ENCODE data around the gene USH1C.

Gene USH1C

DNA sequence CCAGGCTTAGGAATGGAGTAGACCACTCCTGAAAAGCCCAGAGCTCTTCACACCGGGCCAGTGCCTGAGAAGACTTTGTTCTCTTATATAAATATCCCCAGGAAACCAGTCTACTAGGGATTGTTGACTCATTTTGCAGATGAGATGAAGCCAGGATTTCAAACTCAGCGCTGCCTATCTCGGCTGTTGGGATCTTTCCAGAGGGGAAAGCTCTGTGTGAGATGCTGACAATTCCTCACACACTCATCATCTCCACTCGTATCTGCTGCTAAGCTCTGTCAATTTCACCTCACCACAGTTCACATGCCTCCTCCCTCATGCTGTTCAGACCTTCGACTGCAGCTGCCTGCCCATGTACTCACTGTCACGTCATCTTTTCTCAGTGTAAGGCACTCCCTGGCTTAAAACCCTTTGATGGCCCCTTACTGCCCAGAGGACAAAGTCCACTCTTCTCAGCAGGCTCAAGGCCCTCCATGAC lies 12.5 kb downstream of the USH1C start:
- no peak for DNase-seq
- in situ Hi-C loops (cut with HindIII; ENCODE audit: low pct_ligation_motif_present, low pct_unique_long_range_greater_than_20kb, low sequenced_read_pairs), result no loop called here

DNA sequence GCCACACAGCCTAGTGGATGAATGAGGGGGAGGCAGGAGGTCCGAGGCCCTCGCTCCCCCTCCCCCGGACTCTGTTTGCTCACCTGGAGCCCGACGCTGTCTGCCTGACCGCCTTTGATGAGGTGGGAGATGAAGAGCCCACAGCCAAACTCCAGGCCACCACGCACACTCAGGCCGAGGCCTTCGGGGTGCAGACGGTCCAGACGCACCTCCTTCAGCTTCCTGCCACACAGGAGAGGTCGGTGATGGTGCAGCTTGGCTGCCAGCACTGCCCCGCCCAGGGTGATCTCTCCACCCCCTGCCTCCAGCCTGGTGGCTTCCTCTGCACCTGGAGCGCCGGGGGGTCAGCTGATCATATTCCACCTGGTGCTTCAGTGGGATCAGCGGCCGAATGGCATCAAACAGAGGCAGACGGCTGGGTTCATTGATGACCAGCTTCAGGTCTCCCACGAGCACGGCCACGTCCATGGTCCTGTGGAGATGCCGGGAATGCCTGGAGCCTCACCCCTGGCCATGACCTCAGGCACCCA lies 13.1 kb downstream of the USH1C start:
- in situ Hi-C loops (cut with HindIII; ENCODE audit: low pct_ligation_motif_present, low pct_unique_long_range_greater_than_20kb, low sequenced_read_pairs), result no loop called here
- DNase-seq, result no peak

DNA sequence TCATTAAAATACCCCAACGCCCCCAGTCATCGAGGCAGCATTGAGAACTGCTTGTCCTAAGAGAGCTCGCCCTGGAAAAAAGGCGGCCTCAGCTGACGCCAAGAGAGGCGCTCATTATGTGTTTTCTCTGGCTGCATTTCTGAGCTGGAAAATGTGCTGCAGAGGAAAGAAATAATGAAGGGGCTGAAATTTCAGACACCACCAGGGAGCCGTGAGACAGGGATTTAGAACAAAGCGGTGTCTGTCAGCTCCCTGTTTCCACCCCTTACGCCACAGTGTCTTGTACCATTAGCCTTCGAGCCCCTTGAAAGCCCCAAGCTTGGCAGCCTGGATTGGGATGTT lies 14.4 kb downstream of the USH1C start:
- no peak for DNase-seq
- in situ Hi-C loops (cut with HindIII; ENCODE audit: low pct_ligation_motif_present, low pct_unique_long_range_greater_than_20kb, low sequenced_read_pairs), result no loop called here

DNA sequence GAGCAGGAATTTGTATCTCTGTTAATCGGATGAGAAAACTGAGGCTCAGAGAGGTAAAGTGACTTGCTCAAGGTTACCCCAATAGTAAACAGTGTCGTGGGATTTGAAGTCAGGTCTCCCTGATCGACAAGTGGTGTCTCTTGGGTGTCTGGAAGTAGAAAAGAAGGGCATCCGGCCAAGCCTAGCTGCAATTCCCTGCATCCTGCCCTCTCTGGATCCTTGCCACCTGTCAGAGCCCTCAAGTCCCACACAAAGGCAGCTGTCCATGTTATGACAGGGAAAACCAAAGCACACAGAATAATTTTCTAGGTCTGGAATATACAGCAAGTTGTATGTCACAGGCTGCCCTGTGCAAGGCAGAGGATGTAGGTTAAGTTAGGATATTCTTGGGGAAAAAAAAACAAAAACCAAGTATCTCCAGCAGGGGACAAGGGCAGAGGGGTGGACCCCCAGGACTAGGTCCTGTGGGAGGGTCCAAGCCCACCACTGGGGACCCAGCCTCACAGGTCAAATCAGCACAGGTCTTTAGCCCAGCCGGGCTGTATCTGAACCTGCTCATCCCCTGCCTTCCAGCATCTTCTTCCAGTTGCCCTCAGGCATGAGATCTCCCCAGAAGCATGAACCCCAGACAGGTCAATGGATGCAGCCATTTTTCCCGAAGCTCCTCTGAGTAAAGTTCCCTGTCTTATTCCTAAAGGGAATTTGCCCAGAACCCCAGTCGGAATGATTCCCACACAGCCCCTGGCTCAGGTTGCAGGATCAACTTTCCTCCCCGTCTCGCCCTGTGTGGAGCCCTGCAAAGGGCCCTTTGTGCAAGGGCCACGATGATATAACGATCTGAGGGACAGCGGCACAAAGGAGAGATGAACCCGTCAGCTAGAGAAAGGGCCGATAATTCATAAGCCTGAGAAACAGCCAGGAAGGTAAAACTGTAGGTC lies 15.0 kb downstream of the USH1C start:
- in situ Hi-C loops (cut with HindIII; ENCODE audit: low pct_ligation_motif_present, low pct_unique_long_range_greater_than_20kb, low sequenced_read_pairs), result no loop called here
- no peak for DNase-seq

DNA sequence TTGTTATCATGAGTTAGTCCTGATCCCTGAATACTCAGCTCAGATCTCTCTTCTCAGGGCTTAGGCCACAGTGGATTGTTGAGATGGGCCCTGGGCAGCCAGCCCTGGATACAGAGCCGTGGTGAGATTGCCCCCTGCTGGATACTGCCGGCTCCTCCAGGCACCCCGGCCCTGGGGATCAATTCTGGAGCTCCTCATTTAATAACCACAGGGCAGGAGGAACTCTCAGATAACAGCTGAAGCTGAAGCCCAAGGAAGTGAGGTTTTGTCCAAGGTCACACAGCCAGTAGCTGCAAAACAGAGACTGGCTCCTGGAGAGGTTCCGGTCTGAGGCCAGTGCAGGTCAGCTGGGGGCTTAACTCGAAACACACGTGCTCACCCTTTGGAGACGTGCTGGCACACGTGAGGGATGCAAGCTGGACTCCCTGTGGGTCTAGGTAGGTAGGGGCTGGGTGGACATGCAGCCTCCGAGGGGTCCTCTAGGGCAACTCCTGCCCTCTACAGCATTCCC lies 16.0 kb downstream of the USH1C start:
- peak; percentile 39 for DNase-seq
- in situ Hi-C loops (cut with HindIII; ENCODE audit: low pct_ligation_motif_present, low pct_unique_long_range_greater_than_20kb, low sequenced_read_pairs), result no loop called here

DNA sequence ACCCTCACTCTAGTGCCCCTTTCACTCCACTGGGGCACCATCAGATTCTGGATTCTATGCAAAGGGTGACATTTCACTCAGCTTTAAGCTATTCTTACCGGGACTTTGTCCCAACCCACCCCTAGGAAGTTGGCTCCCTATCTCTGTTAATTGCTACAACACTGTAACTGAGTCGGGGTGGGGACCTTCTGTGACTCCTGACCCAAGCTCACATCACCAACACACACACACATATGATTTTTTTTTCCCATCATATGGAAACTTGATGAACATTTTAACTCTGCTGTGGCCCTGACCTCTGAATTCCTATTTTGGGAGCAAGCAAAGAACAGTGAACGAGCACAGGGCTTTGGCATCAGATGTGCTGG lies 16.6 kb downstream of the USH1C start:
- no peak for DNase-seq

DNA sequence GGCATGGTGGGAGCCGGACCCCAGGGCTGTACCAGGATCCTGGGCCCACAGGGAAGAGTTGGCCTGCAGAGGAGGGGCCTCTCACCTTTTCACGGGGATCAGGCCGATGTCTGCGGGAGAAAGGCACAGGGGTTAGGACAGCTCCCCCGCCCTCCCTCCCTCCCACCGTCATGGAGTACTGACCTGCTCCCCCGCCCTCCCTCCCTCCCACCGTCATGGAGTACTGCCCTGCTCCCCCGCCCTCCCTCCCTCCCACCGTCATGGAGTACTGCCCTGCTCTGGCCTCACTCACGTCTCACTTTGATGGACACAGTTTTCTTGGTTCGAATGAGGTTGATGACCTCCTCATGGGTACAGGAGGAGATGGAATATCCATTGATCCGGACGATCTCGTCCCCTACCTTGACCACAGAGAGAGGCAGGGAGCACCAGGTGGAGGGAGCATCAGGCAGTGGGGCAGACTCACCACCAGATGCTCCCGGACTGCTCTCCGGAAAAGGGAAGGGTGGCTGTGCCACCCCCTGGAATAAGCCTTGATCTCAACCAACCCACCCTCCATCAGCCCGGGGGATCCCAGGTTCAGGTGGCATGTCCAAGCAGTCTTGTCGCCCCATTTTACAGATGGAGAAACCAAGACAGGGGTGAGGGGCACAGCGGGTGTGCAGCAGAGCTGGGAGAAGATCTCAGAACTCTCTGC lies 17.1 kb downstream of the USH1C start:
- DNase-seq, result no peak
- in situ Hi-C loops (cut with HindIII; ENCODE audit: low pct_ligation_motif_present, low pct_unique_long_range_greater_than_20kb, low sequenced_read_pairs), result no loop called here

More for the DNA sequence above, 16.6 kb downstream of the USH1C start:
- in situ Hi-C loops (cut with HindIII; ENCODE audit: low pct_ligation_motif_present, low pct_unique_long_range_greater_than_20kb, low sequenced_read_pairs), result no loop called here

DNA sequence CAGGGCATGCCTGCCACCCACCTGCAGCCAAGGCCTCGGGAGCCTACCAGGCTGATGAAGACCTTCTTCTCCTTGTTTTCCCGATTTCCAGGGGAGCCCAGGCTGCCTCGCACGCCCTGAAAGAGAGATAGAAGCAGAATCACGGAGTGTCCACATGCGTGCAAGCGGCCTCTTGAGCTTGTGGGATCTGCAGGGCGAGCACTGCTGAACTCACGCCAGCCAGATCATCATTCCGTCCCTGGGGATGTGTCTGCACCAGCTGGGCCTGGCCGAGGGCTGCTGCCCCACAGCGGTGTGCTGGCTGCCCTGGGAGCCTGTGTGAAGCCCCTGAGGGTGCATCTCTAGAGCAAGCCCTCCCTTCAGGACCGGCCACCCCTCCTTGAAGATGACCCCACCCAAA lies 17.9 kb downstream of the USH1C start:
- DNase-seq, result no peak
- in situ Hi-C loops (cut with HindIII; ENCODE audit: low pct_ligation_motif_present, low pct_unique_long_range_greater_than_20kb, low sequenced_read_pairs), result no loop called here

DNA sequence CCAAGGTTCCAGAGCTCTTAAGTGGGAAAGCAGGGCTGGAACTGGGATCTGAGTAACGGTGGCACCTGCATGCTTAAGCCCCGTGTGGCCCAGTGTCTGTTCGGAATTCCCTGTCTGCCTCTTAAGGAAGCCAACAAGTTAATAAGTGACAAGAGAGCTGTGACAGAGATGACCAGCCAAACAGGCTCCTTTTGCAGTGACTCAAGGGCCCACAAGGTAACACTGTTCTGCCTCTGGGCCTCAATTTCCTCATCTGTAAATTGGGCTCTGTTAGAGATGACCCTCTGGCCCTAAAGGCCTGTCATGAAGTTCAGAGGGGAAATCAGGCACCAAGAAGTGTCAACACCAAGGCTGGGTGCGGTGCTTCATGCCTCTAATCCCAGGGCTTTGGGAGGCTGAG lies 18.6 kb downstream of the USH1C start:
- DNase-seq, result no peak
- in situ Hi-C loops (cut with HindIII; ENCODE audit: low pct_ligation_motif_present, low pct_unique_long_range_greater_than_20kb, low sequenced_read_pairs), result no loop called here

DNA sequence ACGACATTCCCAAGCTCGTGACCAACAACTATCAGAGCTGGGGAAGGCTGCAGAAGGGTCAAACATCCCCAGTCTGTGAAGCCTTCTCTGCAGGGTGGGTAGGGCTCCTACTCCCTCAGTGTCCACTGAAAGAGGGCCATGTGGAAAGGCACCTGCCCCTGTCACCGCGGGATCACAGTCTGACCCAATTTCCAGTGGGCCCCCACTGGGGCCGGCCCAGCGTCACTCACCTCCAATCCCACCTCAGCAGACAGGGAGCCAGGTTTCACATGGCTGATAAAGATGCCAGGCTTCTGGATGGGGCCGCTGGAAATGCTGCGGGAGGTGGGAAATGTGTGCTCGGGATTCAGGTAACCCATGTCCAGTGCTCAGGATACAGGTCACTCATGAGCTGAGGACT lies 20.0 kb downstream of the USH1C start:
- DNase-seq, result no peak
- in situ Hi-C loops (cut with HindIII; ENCODE audit: low pct_ligation_motif_present, low pct_unique_long_range_greater_than_20kb, low sequenced_read_pairs), result no loop called here

DNA sequence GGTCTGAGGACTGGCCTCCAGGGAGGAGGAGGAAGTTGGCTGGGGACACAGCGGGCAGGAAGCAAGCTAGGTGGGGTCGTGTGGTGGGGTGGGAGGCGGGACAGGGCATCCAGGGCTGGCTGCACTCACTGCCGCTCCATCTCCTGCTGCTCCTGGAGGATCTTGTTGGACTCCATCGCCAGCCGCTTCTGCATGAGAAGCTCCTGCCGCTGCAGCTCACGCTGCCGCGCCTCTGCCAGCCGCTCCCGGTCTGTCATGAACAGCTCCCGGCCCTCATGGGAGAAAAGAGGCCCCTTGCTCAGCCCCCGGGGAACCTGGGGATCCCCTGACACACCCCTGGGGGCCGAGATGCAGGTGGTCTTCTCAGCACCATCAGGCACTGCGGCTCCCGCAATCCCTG lies 21.6 kb downstream of the USH1C start:
- no peak for DNase-seq
- in situ Hi-C loops (cut with HindIII; ENCODE audit: low pct_ligation_motif_present, low pct_unique_long_range_greater_than_20kb, low sequenced_read_pairs), result no loop called here

DNA sequence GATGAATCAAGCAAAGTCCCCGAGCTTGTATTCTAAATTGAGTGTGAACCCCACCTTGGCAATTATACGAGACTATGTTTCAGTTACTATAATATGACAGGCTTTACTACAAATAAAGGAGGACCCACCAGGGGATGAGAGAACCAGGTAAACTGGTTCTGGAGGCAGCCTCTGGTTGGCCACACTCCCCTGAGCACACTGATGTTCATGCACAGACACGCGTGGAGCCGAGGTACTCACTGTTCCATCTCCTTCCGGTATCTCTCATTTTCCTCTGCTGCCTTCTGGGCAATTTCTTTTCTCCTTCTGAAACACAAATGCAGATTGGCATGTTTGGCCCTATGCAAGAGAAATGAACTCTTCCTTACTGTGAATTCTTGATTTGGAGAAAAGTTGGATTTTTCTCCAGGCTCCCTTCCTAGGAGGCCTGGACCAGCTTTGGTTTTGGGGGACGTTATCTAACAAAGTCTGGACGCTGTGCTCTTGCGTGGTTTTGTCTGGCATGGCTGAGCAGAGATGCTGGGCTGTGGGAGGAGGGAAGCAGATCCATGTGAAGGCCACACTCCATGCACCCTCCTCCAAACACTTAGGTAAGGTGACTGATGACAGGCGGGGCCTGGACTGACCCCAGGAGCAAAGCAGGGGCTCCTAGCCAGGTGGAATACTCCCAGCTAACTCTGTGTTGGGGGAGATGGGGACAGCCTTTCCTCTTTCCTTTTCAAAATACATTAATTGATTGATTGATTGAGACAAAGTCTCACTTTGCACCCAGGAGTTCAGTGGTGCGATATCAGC lies 22.9 kb downstream of the USH1C start:
- in situ Hi-C loops (cut with HindIII; ENCODE audit: low pct_ligation_motif_present, low pct_unique_long_range_greater_than_20kb, low sequenced_read_pairs), result no loop called here

DNA sequence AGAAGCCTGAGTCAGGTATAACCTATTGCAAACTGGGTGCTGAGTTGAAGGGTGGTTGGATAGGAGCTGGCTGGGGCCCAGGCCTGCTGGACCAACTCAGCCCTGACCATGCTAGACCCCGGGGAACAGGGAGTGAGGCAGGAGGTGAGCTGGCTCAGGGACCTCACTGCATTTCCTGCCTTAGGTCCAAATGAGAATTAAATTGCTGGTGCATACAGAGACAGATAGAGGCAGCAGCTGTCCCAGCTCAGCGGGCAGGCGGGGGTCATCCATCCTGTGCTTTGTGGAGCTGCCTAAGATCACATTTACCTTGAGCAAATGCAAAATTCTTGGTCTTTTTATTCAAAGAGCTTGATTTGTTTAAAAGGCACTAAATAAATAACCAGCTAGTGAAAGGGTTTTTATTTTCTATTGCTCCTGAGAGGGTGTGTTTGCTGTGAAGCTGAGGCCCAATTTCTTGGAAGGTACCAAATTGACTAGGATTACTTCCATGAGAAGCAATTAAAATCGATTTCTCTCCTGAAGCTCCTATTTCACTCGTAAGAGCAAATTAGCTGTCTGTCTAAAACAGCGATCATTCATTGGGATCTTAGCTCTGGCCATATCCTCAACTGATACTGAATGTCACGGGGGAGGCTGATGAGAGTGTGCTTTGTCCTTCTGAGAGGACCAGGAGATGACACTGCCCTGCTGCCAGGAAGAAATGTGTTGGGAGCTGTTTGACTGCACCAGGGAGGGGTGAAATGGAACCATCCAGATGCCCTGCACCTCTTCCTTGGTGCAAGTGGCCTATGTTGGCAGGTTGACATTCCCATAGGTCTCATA lies 24.9 kb downstream of the USH1C start:
- no peak for DNase-seq
- in situ Hi-C loops (cut with HindIII; ENCODE audit: low pct_ligation_motif_present, low pct_unique_long_range_greater_than_20kb, low sequenced_read_pairs), result no loop called here

More for the DNA sequence above, 22.9 kb downstream of the USH1C start:
- DNase-seq, result no peak

DNA sequence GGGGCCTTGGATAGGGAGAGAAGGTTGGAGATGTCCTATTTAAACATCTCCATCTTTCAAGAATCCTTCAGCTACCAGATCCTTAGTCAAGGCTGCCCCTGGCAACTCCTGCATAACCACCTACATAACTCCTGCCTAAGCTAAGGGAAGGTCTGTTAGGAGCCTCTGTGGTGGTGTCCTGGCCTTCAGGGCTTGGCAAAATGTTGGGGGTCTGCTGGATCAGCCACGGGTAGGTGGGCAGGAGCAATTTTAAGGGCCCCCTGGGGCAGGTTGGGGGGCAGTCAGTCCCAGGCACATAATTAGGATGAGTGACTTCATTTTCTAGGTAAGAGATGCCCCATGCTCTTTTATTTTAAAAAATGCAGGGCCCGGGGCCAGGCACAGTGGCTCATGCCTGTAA lies 25.9 kb downstream of the USH1C start:
- in situ Hi-C loops (cut with HindIII; ENCODE audit: low pct_ligation_motif_present, low pct_unique_long_range_greater_than_20kb, low sequenced_read_pairs), result no loop called here

DNA sequence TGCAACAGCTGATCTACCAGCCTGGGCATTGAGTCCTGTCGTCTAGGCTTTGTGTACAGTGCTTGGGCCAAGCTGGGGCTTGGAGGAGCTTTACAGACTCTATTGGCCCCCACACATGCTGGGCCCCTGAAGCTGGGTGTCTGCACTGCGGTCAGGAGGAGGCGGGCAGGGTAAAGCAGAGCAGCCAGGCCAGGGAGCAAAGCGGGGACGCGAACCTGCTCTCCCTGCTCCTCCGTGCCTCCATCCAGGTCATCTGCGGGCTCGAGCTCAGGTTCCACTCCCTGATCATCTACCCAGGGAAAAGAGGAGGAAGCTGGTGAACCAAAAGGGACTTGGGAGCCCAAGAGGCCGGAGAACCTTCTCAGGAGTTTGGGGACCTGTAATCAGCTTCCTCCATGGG lies 27.0 kb downstream of the USH1C start:
- in situ Hi-C loops (cut with HindIII; ENCODE audit: low pct_ligation_motif_present, low pct_unique_long_range_greater_than_20kb, low sequenced_read_pairs), result no loop called here

More for the DNA sequence above, 25.9 kb downstream of the USH1C start:
- DNase-seq, result no peak

DNA sequence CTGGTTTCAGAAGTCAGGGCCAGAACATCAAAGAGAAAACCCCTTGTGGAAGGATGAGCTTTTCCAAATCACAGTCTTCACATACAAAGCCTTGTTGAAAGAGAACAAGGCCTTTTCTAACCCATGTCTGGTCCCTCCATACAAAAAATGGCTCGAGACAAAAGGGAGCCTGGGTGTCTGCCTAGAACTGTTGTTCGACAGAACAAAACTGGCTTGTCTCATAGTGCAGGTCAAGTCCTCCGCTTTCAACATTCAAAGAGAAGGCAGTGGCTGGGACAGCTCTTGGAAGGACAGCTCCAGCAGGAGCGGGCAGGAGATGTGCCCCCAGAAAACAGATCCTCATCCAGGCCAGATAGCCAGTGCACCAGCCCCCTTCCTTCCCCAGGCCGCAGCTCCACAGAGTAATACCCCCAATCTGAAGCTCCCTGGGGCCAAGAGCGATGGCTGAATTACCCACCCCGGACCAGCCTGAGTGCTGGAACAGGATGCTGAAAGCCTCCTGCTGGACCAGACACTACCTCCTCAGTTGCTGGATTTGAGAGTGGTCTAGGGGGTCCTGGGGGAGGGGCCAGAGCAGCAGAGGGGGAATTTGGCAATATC lies 27.6 kb downstream of the USH1C start:
- in situ Hi-C loops (cut with HindIII; ENCODE audit: low pct_ligation_motif_present, low pct_unique_long_range_greater_than_20kb, low sequenced_read_pairs), result no loop called here
- DNase-seq, result no peak

More for the DNA sequence above, 27.0 kb downstream of the USH1C start:
- no peak for DNase-seq

DNA sequence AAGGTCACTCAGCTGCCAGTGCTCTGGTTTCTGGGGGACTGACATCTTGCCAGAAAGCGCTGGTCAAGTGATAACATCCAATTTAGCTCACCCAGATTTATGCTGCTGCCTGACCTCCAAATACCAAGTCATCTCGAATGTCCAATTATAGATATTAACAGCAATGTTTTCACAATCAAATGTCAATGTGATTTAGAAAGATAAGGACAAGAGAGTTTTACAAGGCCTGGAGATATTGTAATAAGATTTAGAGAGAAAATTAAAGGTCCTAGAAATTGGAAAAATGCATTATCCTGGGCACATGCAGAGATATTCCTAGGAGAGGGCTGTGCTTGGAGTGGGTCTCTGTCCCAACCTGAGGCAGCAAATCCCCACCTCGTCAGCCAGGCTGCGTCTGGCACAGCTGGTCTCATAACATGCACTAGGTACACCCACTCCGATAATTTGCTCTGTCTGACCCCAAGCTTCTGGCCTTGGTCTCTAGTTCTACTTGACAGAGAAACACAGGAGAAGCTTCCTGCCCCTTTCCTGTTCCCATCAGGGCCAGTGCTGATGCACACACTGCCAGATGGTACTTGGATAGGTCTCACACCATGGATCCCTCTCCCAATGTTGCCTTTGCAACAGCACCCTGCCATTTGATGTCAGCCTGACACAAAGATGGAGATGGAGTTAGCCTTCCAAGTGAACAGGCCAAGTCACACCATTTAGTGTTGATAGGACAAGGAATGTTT lies 28.6 kb downstream of the USH1C start:
- in situ Hi-C loops (cut with HindIII; ENCODE audit: low pct_ligation_motif_present, low pct_unique_long_range_greater_than_20kb, low sequenced_read_pairs), result no loop called here
- DNase-seq, result no peak

Measured in ACHN (cell line).